Osteocyte (in vitro differentiated cells): ENCODE data around the gene USP13. TPM values are rescaled to one million over a fixed set of nuclear protein-coding genes. Genes with fewer than 3 reads are reported as not detected.
"Not testable (repeated sequence)": the region's sequence is repeated elsewhere in the genome, so short reads cannot be mapped to it uniquely, and the experiment has no call there.

Experiments used
- DNase-seq: peaks from one replicate; pipeline ENCODE4 v3.0.0; 2021; ENCODE audit warnings: mixed read lengths; ENCODE audit not compliant: unreplicated experiment; ENCODE audit errors: extremely low spot score
- H3K27ac Mint-ChIP-seq: one replicate; pipeline ENCODE4 v1.8.0; 2021; ENCODE audit warnings: mild to moderate bottlenecking, mixed read lengths; ENCODE audit not compliant: unreplicated experiment
- H3K27me3 Mint-ChIP-seq: one replicate; pipeline ENCODE4 v1.8.0; 2021; ENCODE audit warnings: mixed read lengths; ENCODE audit not compliant: unreplicated experiment
- H3K36me3 Mint-ChIP-seq: one replicate; pipeline ENCODE4 v1.8.0; 2021; ENCODE audit warnings: mixed read lengths; ENCODE audit not compliant: unreplicated experiment
- H3K4me1 Mint-ChIP-seq: one replicate; pipeline ENCODE4 v1.8.0; 2021; ENCODE audit warnings: mixed read lengths; ENCODE audit not compliant: unreplicated experiment
- H3K4me3 Mint-ChIP-seq: one replicate; pipeline ENCODE4 v1.8.0; 2021; ENCODE audit warnings: mild to moderate bottlenecking, moderate library complexity, mixed read lengths; ENCODE audit not compliant: unreplicated experiment
- H3K9me3 Mint-ChIP-seq: one replicate; pipeline ENCODE4 v1.8.0; 2021; ENCODE audit warnings: mixed read lengths; ENCODE audit not compliant: unreplicated experiment
- total RNA-seq: library from RNA; stranded (reverse); gene quantifications from 2 replicates; pipeline ENCODE4 v1.2.1, GENCODE V29; 2021
- TF ChIP-seq, protein P1 (sequence below): fragments of 200-600 bp; sonication (generic); IDR thresholded peaks from 2 replicates; pipeline ENCODE4 v1.5.0; 2021; ENCODE audit warnings: antibody characterized with exemption, mild to moderate bottlenecking, moderate library complexity

The USP13 gene
- total RNA-seq, 1 donor from 2014 or later: 36.3 TPM

DNA sequence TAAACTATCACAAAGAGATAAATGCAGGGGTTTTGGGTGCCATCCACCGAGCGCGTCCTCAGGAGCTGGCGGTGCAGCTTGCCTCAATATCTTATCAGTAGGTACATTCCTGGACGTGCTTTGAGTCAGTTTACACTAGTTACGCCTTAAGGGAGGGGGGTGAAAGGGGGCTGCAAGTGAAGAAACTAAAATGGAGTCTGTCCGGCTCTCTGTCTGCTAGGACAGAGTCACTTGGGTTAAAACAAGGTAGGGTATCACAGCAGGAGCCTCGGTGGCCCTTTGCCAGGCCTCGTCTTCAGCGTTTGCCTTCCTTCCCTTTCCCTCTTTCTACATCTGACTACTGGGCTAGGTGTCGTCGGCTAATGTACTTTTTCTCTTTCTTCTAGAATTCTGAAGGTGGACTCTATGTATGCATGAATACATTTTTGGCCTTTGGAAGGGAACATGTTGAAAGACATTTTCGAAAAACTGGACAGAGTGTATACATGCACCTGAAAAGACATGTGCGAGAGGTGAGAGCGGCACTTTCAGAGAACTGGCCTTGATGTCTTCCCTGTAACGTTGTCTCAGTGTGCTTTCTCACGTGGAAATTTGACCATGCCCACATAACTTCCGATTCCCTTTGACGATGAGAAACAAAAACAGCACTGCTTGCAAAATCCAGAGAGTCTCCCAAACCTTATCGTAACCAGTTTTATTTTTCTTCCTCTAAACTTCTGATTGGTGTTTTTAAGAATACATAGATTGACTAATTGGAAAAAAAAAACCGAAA is 28.8 kb downstream of the USP13 start:
- TF ChIP-seq, protein P1, sequence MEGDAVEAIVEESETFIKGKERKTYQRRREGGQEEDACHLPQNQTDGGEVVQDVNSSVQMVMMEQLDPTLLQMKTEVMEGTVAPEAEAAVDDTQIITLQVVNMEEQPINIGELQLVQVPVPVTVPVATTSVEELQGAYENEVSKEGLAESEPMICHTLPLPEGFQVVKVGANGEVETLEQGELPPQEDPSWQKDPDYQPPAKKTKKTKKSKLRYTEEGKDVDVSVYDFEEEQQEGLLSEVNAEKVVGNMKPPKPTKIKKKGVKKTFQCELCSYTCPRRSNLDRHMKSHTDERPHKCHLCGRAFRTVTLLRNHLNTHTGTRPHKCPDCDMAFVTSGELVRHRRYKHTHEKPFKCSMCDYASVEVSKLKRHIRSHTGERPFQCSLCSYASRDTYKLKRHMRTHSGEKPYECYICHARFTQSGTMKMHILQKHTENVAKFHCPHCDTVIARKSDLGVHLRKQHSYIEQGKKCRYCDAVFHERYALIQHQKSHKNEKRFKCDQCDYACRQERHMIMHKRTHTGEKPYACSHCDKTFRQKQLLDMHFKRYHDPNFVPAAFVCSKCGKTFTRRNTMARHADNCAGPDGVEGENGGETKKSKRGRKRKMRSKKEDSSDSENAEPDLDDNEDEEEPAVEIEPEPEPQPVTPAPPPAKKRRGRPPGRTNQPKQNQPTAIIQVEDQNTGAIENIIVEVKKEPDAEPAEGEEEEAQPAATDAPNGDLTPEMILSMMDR: no peak
- H3K4me3 Mint-ChIP-seq: no peak overlapping the region
- H3K9me3 Mint-ChIP-seq: no peaks in the 10 kb centered on the region
- peak overlapping the region; percentile 15 for H3K27ac Mint-ChIP-seq
- H3K27me3 Mint-ChIP-seq: no peaks in the 10 kb centered on the region
- DNase-seq: no peak
- peaks cover 14% of the 10 kb centered on the region for H3K36me3 Mint-ChIP-seq
- peaks cover 44% of the 10 kb centered on the region for H3K4me1 Mint-ChIP-seq

DNA sequence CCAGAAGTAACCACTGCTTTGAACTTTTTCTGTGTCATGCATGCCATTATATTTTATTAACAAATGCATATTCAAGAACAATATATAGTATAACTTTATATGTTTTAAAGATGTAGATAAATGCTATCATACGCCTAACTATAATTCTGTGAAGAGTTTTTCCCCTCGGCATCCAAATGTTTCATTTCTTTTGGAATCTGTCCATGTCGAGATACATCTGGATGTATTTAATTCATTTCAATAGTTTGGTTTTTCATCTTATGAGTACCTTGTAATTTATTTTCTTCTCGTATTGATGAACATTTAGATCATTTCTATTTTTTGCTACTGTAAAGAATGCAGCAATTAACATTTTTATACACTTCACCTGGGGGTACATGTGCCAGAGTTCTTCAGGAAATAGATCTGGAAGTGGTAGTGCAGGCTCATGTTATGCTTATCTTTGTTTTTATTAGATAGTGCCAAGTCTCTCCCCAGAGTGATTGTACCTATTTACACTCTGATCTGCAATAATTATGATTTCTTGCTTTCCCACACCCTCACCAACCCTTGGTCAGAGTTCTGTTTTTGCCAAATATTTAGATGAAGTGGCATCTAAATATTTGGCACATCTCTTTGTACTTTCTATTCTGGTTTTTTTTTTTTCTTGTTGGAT is 29.7 kb downstream of the USP13 start:
- Mint-ChIP-seq H3K9me3 (no peaks in the 10 kb centered on the region), H3K27ac (peak overlapping the region; percentile 67), H3K4me1 (peaks cover 44% of the 10 kb centered on the region), H3K4me3 (no peak overlapping the region), H3K36me3 (peaks cover 14% of the 10 kb centered on the region), H3K27me3 (no peaks in the 10 kb centered on the region)
- TF ChIP-seq, protein P1: no peak
- no peak for DNase-seq

DNA sequence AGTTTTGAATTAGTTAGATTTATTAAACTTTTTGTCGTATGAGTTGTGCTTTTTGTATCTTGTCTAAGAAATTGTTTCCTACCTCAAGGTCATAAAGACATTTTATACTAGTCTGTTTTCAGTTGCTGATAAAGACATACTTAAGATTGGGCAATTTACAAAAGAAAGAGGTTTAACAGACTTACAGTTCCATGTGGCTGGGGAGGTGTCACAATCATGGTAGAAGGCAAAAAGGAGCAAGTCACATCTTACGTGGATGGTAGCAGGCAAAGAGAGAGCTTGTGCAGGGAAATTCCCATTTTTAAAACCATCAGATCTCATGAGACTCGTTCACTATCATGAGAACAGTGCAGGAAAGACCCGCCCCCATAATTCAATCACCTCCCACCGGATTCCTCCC is 30.4 kb downstream of the USP13 start:
- not testable (repeated sequence) for H3K9me3 Mint-ChIP-seq, H3K4me3 Mint-ChIP-seq, DNase-seq, H3K27me3 Mint-ChIP-seq
- Mint-ChIP-seq H3K36me3 (peaks cover 14% of the 10 kb centered on the region), H3K27ac (peak overlapping the region; percentile 61), H3K4me1 (peaks cover 38% of the 10 kb centered on the region)

DNA sequence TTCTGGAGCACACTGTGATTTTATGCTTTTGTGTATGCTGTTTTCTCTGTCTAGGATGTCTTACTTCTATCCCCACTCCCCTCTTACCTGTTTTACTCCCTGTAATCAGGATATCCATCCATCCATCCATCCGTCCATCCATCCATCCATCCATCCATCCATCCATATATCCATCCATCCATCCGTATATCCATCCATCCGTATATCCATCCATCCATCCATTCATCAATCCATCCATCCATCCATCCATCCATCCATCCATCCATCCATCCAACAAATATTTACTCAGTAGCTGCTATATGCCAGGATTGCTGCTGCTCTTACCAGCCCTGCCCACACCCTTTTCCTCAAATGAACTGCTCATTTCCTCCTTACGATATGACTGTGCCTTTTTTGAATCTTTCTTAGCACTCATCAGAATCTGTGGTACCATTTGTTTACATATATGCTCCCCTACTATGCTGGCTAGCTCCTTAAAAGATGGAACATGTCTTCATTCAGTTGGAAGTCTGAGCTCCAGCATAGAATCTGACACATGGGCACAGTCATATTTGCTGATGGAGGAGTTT is 35.2 kb downstream of the USP13 start:
- no peaks in the 10 kb centered on the region for H3K9me3 Mint-ChIP-seq
- H3K36me3 Mint-ChIP-seq: peaks cover 23% of the 10 kb centered on the region
- H3K4me1 Mint-ChIP-seq: peaks cover 12% of the 10 kb centered on the region
- H3K4me3 Mint-ChIP-seq: no peak overlapping the region
- H3K27ac Mint-ChIP-seq: no peak overlapping the region
- TF ChIP-seq, protein P1: no peak
- no peak for DNase-seq
- H3K27me3 Mint-ChIP-seq: no peaks in the 10 kb centered on the region

DNA sequence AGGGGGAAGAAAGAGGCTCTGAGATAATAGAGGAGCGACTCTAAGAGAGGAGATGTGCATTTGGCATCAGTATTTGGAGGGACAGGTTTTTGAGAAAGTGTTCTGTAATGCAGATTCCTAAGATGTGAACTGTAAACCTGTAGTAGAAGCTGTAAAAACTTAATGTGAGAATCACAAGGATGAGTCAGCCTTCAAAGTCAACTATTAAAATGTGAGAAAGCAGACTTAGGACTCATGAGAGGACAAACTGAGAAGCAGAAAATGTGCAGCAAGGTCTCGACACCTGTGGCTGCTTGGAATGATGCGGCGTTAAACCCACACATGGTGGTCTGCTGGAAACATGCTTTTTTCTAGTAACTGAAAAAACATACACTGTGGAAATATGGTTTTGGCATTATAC is 36.0 kb downstream of the USP13 start:
- peaks cover 19% of the 10 kb centered on the region for H3K36me3 Mint-ChIP-seq
- TF ChIP-seq, protein P1: no peak
- no peak overlapping the region for H3K4me3 Mint-ChIP-seq
- no peaks in the 10 kb centered on the region for H3K9me3 Mint-ChIP-seq
- H3K27me3 Mint-ChIP-seq: no peaks in the 10 kb centered on the region
- peaks cover 7% of the 10 kb centered on the region for H3K4me1 Mint-ChIP-seq
- peak overlapping the region; percentile 44 for H3K27ac Mint-ChIP-seq
- DNase-seq: no peak
